Astrocyte (in vitro differentiated cells and primary cell): ENCODE results near the gene ADAM21. TPM values are rescaled to one million over a fixed set of nuclear protein-coding genes. Genes with fewer than 3 reads are reported as not detected.
A peak's percentile ranks its signal among the peaks of the same experiment; 100 is the strongest.

Experiments
- DNase-seq: peaks from one replicate; pipeline ENCODE4 v3.0.0-alpha.2; 2010; ENCODE audit warnings: low read depth
- FAIRE-seq: peaks from 2 replicates; lab custom pipeline; 2011; peaks lifted over from hg19 to GRCh38; lab: Jason Lieb, UNC
- H2AFZ ChIP-seq: 2 replicates; pipeline ENCODE4 v1.6.0; 2012; ENCODE audit warnings: low read depth, low read length, inconsistent platforms
- H3K27ac ChIP-seq: 2 replicates; pipeline ENCODE4 v1.5.1; 2011; ENCODE audit warnings: low read depth, low read length, inconsistent platforms
- H3K27me3 ChIP-seq: 2 replicates; pipeline ENCODE4 v1.6.0; 2011; ENCODE audit warnings: low read length, inconsistent platforms; ENCODE audit not compliant: insufficient read depth
- H3K36me3 ChIP-seq: 2 replicates; pipeline ENCODE4 v1.5.1; 2011; ENCODE audit warnings: low read length, inconsistent platforms; ENCODE audit not compliant: insufficient read depth
- H3K4me1 ChIP-seq: 2 replicates; pipeline ENCODE4 v1.5.1; 2011; ENCODE audit warnings: low read length, inconsistent platforms; ENCODE audit not compliant: insufficient read depth
- H3K4me2 ChIP-seq: 2 replicates; pipeline ENCODE4 v1.6.0; 2012; ENCODE audit warnings: low read length, inconsistent platforms
- H3K4me3 ChIP-seq: 2 replicates; pipeline ENCODE4 v1.5.1; 2011; ENCODE audit warnings: low read depth, mild to moderate bottlenecking, low read length, inconsistent platforms; ENCODE audit not compliant: insufficient read depth
- H3K79me2 ChIP-seq: 2 replicates; pipeline ENCODE4 v1.6.0; 2012; ENCODE audit warnings: mild to moderate bottlenecking, low read length, inconsistent platforms; ENCODE audit not compliant: insufficient read depth
- H3K9ac ChIP-seq: 2 replicates; pipeline ENCODE4 v1.6.0; 2012; ENCODE audit warnings: mild to moderate bottlenecking, low read length, inconsistent platforms
- H3K9me3 ChIP-seq: 2 replicates; pipeline ENCODE4 v1.5.1; 2012; ENCODE audit warnings: low read depth, mild to moderate bottlenecking, low read length, inconsistent platforms; ENCODE audit not compliant: insufficient read depth
- H4K20me1 ChIP-seq: 2 replicates; pipeline ENCODE4 v1.6.0; 2012; ENCODE audit warnings: low read length, inconsistent platforms; ENCODE audit not compliant: insufficient read depth
- H3K27ac Mint-ChIP-seq: one replicate; pipeline ENCODE4 v1.8.0; 2021; ENCODE audit warnings: mild to moderate bottlenecking, mixed read lengths; ENCODE audit not compliant: unreplicated experiment
- H3K27me3 Mint-ChIP-seq: one replicate; pipeline ENCODE4 v1.8.0; 2021; ENCODE audit warnings: low read depth, mixed read lengths; ENCODE audit not compliant: unreplicated experiment
- H3K36me3 Mint-ChIP-seq: one replicate; pipeline ENCODE4 v1.8.0; 2021; ENCODE audit warnings: low read depth, mixed read lengths; ENCODE audit not compliant: unreplicated experiment
- H3K4me1 Mint-ChIP-seq: one replicate; pipeline ENCODE4 v1.8.0; 2021; ENCODE audit warnings: low read depth, mixed read lengths; ENCODE audit not compliant: unreplicated experiment
- H3K4me3 Mint-ChIP-seq: one replicate; pipeline ENCODE4 v1.8.0; 2021; ENCODE audit warnings: mild to moderate bottlenecking, moderate library complexity, mixed read lengths; ENCODE audit not compliant: unreplicated experiment
- H3K9me3 Mint-ChIP-seq: one replicate; pipeline ENCODE4 v1.8.0; 2021; ENCODE audit warnings: mild to moderate bottlenecking, mixed read lengths; ENCODE audit not compliant: unreplicated experiment
- EZH2 ChIP-seq: IDR thresholded peaks from 2 replicates; pipeline ENCODE4 v1.6.1; 2012; ENCODE audit warnings: mild to moderate bottlenecking, low read length, inconsistent platforms; ENCODE audit not compliant: insufficient read depth
- total RNA-seq: library from RNA; stranded (reverse); gene quantifications from 2 replicates; pipeline ENCODE4 v1.2.1, GENCODE V29; 2021
- TF ChIP-seq, protein P1 (sequence below): IDR thresholded peaks from 2 replicates; pipeline ENCODE4 v1.5.1; 2011; ENCODE audit warnings: low read depth, mild to moderate bottlenecking, inconsistent platforms, low read length, moderate library complexity; ENCODE audit not compliant: insufficient read depth

Gene ADAM21
- total RNA-seq, 1 donor from 2014 or later, result 1.1 TPM

DNA sequence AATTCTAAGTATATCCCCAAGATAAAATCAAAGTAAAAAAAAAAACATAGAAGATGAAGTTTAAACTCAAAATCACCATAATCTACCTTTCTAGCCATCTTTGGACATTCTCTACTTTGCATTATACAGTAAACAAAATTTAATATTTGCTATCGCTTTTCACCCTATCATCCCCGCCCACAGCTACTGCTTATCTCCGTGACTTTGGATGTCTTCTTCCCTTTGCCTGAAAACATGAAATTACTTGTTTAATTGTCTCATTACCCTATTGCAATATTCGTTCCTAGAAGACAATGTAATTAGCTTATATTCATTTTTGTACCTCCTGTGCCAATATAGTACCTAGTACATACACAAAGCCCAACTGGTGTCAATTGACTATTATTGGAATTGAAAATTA lies 44.4 kb upstream of the ADAM21 start:
- H3K4me1 Mint-ChIP-seq, result no peaks in the 10 kb centered on the region
- TF ChIP-seq, protein P1, sequence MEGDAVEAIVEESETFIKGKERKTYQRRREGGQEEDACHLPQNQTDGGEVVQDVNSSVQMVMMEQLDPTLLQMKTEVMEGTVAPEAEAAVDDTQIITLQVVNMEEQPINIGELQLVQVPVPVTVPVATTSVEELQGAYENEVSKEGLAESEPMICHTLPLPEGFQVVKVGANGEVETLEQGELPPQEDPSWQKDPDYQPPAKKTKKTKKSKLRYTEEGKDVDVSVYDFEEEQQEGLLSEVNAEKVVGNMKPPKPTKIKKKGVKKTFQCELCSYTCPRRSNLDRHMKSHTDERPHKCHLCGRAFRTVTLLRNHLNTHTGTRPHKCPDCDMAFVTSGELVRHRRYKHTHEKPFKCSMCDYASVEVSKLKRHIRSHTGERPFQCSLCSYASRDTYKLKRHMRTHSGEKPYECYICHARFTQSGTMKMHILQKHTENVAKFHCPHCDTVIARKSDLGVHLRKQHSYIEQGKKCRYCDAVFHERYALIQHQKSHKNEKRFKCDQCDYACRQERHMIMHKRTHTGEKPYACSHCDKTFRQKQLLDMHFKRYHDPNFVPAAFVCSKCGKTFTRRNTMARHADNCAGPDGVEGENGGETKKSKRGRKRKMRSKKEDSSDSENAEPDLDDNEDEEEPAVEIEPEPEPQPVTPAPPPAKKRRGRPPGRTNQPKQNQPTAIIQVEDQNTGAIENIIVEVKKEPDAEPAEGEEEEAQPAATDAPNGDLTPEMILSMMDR, result no peak
- no peak for TF ChIP-seq EZH2
- Histone ChIP-seq H3K79me2 (peaks cover 18% of the 10 kb centered on the region), H3K27me3 (no peaks in the 10 kb centered on the region), H3K9me3 (no peaks in the 10 kb centered on the region), H2AFZ (no peak overlapping the region), H3K27ac (no peak overlapping the region), H3K4me2 (no peak overlapping the region), H3K36me3 (no peaks in the 10 kb centered on the region), H4K20me1 (peaks cover 18% of the 10 kb centered on the region), H3K4me1 (no peaks in the 10 kb centered on the region), H3K9ac (no peak overlapping the region), H3K4me3 (no peak overlapping the region)
- H3K4me3 Mint-ChIP-seq, result no peak overlapping the region
- DNase-seq (no peak), FAIRE-seq (no peak)
- H3K36me3 Mint-ChIP-seq, result peaks cover 1% of the 10 kb centered on the region
- H3K27me3 Mint-ChIP-seq, result no peaks in the 10 kb centered on the region
- no peak overlapping the region for H3K27ac Mint-ChIP-seq
- no peaks in the 10 kb centered on the region for H3K9me3 Mint-ChIP-seq

DNA sequence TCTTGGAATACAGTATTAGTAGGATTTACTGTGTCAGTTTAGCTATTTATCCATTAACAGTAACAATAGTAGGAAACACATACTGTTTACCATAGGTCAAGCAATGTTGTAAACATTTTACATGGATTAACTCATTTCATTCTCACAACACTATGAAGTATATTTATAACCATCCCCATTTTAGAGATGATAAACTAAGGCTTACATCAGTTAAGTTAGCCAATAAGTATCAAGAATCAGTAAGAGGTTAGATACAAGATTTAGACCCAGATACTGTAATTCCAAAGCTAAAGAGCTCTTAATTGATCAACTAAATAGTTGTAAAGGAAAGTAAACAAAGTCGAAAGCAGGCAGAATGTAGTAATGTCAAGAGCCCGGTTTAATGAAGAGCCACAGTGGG lies 36.2 kb upstream of the ADAM21 start:
- Mint-ChIP-seq H3K36me3 (no peaks in the 10 kb centered on the region), H3K9me3 (no peaks in the 10 kb centered on the region), H3K27ac (no peak overlapping the region), H3K4me3 (peak overlapping the region; percentile 100), H3K27me3 (no peaks in the 10 kb centered on the region), H3K4me1 (peaks cover 8% of the 10 kb centered on the region)
- FAIRE-seq, result no peak
- H3K9ac ChIP-seq, result peak overlapping the region; percentile 29
- H3K27ac ChIP-seq, result no peak overlapping the region
- peaks cover 29% of the 10 kb centered on the region for H3K79me2 ChIP-seq
- TF ChIP-seq, protein P1, result no peak
- no peak for TF ChIP-seq EZH2
- H3K4me3 ChIP-seq, result peak overlapping the region; percentile 32
- DNase-seq, result no peak
- no peaks in the 10 kb centered on the region for H3K36me3 ChIP-seq
- no peaks in the 10 kb centered on the region for H3K27me3 ChIP-seq
- no peaks in the 10 kb centered on the region for H3K9me3 ChIP-seq
- peaks cover 11% of the 10 kb centered on the region for H4K20me1 ChIP-seq
- H3K4me1 ChIP-seq, result no peaks in the 10 kb centered on the region
- H3K4me2 ChIP-seq, result peak overlapping the region; percentile 92
- no peak overlapping the region for H2AFZ ChIP-seq

DNA sequence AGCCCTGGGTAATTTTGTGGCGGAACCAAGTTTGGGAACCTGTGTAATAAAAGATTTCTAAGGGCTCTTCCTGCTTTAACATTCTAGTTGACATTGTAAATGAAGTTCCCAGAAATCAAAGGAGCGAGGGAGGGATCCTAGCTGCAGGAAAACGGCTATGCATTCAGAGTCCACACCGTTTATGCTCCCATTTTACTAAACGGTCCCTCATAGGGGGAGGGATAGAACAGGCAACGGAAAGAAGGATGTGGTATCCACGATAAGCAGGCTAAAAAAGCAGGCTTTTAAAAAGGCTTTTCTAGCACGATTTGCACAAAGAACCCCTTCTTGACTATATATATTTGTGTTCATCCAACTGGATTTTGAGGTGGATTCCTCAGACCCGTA lies 35.6 kb upstream of the ADAM21 start:
- Mint-ChIP-seq H3K9me3 (no peaks in the 10 kb centered on the region), H3K27ac (peak overlapping the region; percentile 94), H3K4me3 (peak overlapping the region; percentile 100), H3K27me3 (no peaks in the 10 kb centered on the region), H3K36me3 (no peaks in the 10 kb centered on the region), H3K4me1 (peaks cover 8% of the 10 kb centered on the region)
- Histone ChIP-seq H3K36me3 (no peaks in the 10 kb centered on the region), H3K79me2 (peaks cover 25% of the 10 kb centered on the region), H3K9ac (peak overlapping the region; percentile 86), H3K4me2 (peak overlapping the region; percentile 92), H3K4me3 (peak overlapping the region; percentile 94), H3K9me3 (no peaks in the 10 kb centered on the region), H3K27me3 (no peaks in the 10 kb centered on the region), H2AFZ (peak overlapping the region; percentile 89), H3K27ac (peak overlapping the region; percentile 48), H3K4me1 (no peaks in the 10 kb centered on the region), H4K20me1 (peaks cover 11% of the 10 kb centered on the region)
- peak; percentile 2 for DNase-seq
- FAIRE-seq, result no peak
- TF ChIP-seq EZH2, result no peak
- TF ChIP-seq, protein P1, result no peak
